GM21529 (cell line): Measurements from ENCODE around the gene DDX39B.
"Not testable (repeated sequence)": the region's sequence is repeated elsewhere in the genome, so short reads cannot be mapped to it uniquely, and the experiment has no call there.

Experiments
- ATAC-seq: cut with Tn5 transposase; IDR thresholded peaks from one replicate; pipeline ENCODE4 v1.9.1; 2021; ENCODE audit not compliant: unreplicated experiment

Gene DDX39B

DNA sequence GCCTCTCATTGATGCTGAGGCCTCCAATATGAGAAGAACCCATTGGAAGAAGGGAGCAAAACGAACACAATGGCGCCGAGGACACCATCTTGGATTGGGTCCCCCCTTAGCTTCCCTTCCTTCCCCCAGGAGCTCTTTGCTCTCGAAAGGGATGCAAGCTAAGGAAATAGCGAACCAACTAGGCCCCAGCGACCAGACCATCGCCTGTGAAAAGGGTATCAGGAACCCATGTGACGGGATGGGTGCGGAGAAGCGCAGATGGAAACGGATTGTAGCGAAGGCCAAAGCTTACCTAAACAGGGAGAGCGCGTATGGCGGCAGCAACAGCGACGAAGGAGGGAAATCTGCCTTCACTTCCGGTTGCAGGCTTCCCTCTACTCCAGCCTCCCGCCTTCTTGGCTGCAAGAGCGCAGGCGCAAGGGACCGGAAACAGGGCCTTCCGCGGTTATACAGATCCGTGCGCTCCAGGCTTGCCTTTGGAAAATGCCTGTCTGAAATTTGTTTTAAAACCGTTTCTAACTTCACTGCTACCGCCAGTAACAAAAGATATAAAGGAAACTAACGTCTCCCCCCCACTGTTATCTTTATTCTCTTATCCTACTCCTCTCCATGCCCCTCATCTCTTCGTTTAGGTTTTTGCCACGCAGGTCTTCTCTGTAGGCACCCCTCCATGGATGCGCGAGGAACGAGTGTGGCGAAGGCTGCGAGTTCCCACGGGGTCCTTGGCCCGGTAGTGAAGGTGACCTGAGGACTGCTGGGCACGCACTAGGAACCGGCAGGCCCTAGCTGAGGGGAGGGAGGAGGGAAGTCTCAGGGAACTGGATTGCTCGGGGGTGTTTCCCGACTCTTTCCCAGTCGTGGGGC, at the start of gene DDX39B:
TSS of gene DDX39B (minus strand) at position 346 of the 864 bp plus-strand sequence. CDS start 1,471 bp downstream, outside the sequence.
- peak; percentile 59 for ATAC-seq

DNA sequence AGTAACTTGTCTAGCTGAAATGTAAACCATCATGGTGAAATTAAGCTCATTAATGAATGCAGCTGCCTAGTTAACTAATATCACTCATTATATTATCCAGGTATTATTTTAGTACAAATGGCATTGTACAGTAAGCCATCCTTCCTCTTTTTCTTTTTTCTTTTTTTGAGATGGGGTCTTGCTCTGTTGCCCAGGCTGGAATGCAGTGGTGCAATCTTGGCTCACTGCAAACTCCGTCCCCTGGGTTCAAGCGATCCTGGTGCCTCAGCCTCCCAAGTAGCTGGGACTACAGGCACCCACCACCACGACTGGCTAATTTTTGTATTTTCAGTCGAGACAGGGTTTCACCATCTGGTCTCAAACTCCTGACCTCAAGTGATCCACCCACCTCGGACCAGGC, 48.9 kb upstream of the DDX39B start:
- not testable (repeated sequence) for ATAC-seq

DNA sequence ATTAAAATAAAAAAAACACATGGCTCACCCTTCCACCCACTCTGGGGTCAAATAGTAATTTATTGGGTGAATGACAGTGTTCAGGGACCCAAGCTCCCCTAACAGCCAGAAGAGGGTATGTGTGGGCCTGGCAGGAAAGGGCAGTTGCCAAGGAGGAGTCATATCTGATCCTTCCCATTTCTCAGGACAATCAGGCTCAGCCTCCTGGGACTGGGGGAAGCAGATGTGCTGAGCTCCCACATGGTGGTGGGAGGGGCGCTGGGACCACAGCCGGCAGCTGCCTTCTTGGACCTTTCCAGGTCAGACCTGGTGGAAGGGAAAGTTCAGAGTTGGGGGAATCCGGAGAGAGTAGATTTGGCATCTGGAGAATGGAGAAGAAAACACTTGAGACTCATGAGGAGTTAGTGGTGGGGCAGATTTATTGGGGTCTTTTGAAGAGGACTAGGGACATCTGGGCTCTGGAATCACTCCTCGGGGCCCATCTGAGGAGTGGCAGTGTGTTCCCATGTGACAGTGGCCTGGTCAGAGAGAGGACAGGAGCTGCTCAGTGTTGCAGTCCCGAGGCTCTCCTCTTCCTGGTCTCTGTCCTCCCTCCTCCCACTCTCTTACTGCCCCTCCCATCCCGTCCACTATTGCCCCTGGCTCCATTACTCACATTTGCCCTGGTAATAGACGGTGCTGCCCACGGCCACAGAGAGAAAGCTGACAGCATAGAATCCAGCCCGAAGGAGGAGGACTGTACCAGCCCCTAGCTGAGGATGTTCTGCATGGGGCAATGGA, 47.3 kb upstream of the DDX39B start:
- no peak for ATAC-seq

DNA sequence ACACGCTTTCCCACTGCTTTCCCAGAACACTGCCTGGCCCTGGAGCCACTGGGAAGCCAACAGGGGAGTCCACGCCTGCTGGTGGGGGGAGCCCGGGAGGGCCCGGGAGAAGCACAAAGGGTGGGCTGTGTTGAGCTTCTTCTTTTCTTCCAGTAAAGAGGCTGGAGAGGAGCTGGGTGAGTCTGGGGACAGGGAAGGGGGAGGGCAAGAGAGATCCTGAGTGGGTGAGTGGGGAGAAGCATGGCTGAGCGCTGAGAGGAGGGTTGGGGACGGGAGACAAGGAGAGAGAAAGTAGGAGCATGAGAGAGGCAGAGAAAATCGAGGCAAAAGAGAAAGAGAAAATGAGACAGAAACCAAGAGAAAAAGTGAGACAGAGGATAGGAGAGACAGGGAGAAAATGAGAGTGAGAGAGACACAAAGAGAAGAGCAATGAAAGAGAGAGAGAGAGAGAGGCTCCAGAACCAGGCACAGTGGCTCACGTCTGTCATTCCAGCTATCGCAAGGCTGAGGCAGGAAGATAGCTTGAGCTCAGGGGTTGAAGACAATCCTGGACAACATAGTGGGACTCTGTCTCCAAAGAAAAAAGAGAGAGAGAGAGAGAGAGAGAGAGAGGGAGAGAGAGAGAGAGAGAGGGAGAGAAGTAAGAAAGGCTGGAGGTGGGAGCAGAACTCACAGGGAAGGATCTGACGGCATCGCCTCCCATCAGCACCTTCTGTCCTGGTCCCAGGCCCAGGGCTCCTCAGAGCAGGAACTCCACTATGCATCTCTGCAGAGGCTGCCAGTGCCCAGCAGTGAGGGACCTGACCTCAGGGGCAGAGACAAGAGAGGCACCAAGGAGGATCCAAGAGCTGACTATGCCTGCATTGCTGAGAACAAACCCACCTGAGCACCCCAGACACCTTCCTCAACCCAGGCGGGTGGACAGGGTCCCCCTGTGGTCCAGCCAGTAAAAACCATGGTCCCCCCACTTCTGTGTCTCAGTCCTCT, 46.3 kb upstream of the DDX39B start:
- ATAC-seq = no peak

DNA sequence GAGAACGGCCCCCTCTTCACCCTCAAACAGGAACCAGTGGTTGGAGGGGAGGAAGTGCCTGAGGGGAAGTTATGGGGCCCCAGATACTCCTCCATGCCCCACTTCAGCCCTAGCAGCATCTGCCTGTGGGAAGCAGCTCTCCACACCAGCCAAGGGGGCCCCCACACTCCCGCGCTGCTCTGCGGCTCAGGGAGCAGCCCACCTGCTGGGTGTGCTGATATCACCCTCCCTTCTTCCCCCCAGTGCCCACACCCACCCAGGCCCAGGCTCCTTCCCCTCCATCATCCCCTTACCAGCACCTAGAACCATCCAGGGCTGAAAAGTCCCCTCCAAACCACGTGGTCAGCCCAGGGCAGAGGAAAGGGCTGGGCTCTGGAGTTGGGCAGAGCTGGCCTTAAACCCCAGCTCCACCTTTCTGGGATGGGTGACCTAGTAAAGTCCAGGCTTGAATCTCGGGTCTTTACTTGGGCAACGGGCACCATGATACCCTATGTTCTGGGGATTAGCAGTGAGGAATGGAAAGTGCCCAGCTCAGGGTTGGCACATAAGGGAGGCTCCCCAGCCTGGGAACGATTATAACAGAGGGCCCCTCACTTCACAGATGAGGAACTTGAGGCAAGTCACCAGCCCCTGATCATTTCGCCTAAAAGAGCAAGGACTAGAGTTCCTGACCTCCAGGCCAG, 44.9 kb upstream of the DDX39B start:
- no peak for ATAC-seq

DNA sequence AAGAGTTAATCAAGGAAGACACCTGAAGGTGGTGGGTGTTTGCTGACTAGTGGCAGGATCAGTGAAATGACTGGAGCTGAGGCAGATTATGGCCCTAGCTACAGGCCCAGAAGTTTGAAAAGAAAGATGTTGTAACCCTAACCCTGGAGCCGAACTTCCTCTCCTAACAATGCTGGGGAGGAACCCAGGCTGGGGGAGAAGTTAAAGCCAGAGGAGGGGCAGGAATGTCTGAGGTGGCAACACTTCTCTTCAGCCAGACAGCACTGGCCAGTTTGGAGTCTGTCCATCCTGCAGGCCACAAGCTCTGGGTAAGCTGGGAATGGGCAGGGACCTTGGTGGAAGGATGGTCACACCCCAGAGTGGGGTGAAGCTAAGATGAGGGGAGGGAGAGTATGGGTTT, 44.2 kb upstream of the DDX39B start, which contains the start of gene LST1:
TSS of gene LST1 (plus strand) at position 270 of the 400 bp plus-strand sequence. CDS start 1,023 bp downstream, outside the sequence.
- no peak for ATAC-seq

DNA sequence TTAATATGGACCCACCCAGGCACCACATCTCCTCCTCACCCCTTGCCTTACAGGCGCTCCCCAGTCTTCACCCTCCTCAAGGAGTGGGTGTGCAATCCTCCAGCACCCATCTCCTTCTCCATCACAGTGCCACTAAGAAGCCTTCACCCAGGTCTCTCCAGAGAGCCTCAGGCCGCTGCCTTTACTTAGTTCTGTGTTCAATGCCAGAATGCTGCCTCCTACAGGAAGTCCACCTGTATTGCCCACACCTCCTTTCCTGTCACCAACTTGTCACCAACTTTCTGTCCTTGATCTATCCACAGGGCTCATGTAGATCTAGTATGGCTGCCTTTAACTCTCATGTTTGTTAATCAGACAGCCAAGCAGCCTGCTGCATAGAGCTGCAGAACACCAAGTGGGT, 43.7 kb upstream of the DDX39B start:
- no peak for ATAC-seq

DNA sequence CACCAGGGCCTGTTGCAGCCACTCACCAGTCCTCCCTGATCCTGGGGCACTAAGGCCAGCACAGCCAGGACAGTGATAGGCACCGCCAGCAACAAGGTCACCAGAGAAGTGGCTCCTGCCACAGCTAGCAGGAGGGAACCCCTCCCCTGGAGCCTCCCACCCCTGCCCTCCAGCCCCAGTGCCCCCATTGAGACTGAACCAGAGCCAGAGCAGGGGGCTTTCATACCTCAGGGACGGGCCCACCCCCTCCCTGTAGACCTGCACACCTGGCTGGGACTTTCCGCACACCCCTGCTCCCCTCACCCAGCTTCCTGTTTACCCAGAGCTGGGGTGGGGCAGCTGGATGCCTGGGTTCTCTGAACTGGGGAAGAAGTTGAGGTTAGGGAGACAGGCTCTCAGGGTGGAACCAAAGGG, 40.4 kb upstream of the DDX39B start, which contains the start of gene LTB:
TSS of gene LTB (minus strand) at position 195 of the 414 bp plus-strand sequence. CDS start at position 188, 7 bp downstream.
- no peak for ATAC-seq

DNA sequence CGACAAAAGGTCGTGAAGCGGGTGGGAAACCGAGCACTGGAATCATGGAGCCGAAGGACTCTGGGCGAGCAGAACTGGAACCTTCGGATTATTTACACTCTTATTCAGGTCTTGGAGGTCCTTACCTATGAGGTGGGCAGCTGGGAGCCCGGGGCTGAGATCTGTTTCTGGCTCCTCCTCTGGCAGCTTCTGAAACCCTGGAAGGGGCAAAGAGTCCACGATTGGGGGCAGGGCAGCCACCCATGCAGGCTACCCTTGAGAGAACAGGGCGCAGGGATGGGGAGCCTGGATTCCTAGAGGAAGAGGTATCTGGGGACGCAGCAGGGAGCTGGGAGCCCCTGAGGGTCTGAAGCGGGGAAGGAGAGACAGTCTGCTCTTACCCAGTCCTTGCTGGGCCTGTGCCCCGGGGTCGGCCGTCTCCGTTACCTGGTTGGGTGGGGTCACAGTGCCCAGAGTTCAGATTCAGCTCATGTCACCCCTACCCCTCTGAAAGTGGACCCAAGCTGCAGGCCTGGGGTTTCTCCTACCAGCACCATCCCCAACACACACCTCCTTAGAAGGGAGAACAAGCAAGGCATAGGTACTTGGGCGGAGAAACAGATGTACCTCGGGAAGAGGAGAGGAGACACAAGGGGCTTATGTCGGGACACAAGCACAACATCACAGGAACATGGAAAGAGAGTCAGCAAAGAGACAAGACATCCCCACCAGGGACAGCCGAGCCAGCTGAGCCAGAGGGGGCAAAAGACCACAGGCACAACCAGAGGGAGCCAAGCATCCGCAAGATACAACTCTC, 39.8 kb upstream of the DDX39B start:
- ATAC-seq = no peak

DNA sequence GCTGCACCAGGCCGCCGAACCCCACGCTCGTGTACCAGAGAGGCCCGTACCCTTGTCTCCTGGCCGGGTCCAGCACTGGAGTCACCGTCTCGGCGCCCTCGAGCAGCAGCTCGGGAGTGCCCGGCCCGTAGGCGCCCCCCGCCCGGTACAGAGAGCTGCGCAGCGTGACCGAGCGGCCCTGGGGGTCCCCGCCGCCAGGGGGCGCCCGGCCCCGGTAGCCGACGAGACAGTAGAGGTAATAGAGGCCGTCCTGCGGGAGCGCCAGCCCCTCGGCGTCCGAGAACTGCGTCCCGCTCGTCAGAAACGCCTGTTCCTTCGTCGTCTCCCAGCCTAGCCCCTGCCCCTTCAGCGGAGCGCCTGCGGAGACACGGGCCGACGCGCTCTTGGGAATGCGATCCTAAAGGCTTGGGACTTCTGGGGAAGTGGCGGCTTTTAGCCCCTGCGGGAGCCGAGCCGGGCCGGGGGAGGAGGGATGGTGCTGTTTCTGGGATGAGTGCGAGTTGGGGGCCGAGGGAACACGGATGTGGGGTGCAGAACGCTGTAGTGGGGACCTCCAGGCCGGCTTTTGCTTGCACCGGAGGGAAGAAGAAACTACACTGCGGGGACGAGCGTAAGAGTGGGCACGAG, 39.1 kb upstream of the DDX39B start:
- peak; percentile 57 for ATAC-seq

DNA sequence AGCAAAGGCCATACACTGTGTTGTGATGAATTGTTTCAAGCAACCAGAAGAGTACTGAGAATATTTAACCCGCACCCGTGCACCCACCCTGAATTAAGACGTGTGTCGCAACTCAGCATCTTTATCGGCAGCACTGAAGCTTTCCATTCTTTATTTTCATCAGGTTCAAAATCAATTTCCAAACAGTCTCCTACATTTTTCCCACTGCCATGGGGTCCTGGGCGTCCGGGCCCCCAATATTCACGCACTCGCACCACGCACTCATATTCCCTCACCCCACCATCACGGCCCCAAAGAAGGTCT, 38.6 kb upstream of the DDX39B start:
- no peak for ATAC-seq

DNA sequence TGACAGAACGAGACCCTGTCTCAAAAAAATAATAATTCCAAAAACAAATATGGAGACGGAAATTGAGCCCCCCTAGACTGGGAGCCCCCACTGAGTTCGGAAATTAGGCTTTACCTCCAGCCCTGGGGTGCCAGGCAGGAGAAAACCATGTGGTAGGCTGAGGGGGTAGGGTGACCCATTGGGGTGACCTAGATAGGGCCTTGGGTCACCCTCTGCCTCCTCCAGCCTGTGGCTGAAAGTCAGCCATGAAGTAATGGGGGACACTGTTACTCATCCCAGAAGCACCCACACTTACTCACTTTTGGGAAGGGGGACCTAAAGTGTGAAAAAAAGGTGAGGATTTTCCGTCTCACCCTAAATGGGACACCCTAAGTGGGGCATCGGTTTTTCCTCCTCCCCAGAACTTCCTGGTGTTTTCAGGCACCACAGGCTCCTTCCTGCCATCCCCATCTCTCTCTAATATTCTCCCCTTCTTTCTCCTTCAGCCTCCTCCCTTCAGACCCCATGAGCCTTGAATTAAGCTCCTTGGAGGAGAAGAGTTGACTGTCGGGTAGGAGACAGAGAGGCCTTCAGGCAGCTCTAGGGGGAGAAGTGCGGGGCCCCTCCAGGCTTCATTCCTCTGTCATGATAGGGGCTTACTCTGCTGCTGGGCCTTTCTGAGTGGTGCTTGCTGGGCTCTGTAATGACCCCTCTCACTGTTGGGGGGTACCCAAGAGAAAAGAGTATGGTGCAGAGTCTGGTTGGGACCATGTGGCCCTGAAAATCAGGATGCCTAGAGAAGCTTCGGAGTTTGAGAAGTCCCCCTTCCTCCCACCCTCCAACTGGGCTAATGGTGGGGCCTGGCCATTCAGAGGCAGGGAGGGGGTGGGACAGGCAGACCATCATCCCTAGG, 38.0 kb upstream of the DDX39B start:
- no peak for ATAC-seq

DNA sequence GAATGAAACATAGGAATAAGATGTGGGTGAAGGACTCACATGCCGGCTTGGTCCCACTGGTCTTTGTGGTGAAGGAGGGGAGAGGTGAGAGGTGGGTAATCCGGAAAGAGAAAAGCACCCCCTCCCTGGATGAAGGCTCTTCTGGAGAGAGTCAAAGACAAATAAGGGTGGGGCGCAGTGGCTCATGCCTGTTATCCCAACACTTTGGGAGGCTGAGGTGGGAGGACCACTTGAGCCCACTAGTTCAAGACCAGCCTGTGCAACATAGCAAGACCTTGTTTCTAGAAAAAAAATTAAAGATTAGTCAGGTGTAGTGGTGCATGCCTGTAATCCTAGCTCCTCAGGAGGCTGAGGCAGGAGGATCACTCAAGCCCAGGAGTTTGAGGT, 37.3 kb upstream of the DDX39B start:
- no peak for ATAC-seq

DNA sequence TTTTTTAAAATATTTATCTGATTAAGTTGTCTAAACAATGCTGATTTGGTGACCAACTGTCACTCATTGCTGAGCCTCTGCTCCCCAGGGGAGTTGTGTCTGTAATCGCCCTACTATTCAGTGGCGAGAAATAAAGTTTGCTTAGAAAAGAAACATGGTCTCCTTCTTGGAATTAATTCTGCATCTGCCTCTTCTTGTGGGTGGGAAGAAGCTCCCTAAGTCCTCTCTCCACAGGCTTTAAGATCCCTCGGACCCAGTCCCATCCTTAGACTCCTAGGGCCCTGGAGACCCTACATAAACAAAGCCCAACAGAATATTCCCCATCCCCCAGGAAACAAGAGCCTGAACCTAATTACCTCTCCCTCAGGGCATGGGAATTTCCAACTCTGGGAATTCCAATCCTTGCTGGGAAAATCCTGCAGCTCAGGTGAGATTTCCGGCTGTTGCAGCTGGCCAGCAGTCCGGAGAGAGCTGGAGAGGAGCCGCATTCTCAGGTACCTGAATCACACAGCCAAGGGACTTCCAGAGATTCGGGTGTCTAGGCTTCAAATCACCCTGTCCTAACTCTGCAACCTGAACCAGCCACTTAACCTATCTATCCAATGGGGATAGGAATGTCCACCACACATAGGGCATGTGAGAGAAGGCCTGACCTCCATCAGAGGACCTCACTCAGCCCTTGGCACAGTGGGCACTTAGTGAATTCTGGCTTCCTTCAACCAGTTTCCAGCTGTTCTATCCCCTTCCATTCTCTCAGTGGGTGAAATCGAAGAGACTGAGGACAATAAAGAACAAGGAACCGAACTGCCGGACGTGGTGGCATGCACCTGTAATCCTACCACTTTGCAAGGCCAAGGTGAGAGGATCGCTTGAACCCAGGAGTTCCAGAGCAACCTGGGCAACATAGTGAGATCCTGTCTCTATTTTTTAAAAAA, 36.6 kb upstream of the DDX39B start:
- no peak for ATAC-seq

DNA sequence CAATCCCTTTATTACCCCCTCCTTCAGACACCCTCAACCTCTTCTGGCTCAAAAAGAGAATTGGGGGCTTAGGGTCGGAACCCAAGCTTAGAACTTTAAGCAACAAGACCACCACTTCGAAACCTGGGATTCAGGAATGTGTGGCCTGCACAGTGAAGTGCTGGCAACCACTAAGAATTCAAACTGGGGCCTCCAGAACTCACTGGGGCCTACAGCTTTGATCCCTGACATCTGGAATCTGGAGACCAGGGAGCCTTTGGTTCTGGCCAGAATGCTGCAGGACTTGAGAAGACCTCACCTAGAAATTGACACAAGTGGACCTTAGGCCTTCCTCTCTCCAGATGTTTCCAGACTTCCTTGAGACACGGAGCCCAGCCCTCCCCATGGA, 35.8 kb upstream of the DDX39B start:
- ATAC-seq = no peak

DNA sequence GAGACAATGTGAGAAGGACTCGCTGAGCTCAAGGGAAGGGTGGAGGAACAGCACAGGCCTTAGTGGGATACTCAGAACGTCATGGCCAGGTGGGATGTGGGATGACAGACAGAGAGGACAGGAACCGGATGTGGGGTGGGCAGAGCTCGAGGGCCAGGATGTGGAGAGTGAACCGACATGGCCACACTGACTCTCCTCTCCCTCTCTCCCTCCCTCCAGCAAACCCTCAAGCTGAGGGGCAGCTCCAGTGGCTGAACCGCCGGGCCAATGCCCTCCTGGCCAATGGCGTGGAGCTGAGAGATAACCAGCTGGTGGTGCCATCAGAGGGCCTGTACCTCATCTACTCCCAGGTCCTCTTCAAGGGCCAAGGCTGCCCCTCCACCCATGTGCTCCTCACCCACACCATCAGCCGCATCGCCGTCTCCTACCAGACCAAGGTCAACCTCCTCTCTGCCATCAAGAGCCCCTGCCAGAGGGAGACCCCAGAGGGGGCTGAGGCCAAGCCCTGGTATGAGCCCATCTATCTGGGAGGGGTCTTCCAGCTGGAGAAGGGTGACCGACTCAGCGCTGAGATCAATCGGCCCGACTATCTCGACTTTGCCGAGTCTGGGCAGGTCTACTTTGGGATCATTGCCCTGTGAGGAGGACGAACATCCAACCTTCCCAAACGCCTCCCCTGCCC, 35.2 kb upstream of the DDX39B start:
- no peak for ATAC-seq
